GM21390 (cell line): ENCODE measurements around the gene PRSS23.

Experiments used
- ATAC-seq: cut with Tn5 transposase; IDR thresholded peaks from one replicate; pipeline ENCODE4 v1.9.1; 2021; ENCODE audit not compliant: unreplicated experiment

PRSS23 gene

GRCh38 chr11:86790195-86790725, 10.1 kb upstream of the PRSS23 start:
- no peak for ATAC-seq

GRCh38 chr11:86790867-86791849, 9.2 kb upstream of the PRSS23 start:
- no peak for ATAC-seq

- no peak for ATAC-seq
Observed at GRCh38 chr11:86792150-86792549, 8.2 kb upstream of the PRSS23 start.

GRCh38 chr11:86793307-86793706, 7.0 kb upstream of the PRSS23 start:
- ATAC-seq, result no peak

GRCh38 chr11:86795511-86795910, 4.8 kb upstream of the PRSS23 start:
- no peak for ATAC-seq

GRCh38 chr11:86795949-86796348, 4.4 kb upstream of the PRSS23 start:
- ATAC-seq, result no peak

- no peak for ATAC-seq
Observed at GRCh38 chr11:86797133-86797532, 3.2 kb upstream of the PRSS23 start.

GRCh38 chr11:86798988-86799387, 1.4 kb upstream of the PRSS23 start:
- no peak for ATAC-seq

GRCh38 chr11:86799680-86800075, 664 bp upstream of the PRSS23 start:
- ATAC-seq, result no peak

GRCh38 chr11:86800960-86801272, 574 bp downstream of the PRSS23 start:
- ATAC-seq, result no peak

- ATAC-seq, result no peak
Observed at GRCh38 chr11:86801364-86801763, 1.0 kb downstream of the PRSS23 start.

- ATAC-seq, result no peak
Observed at GRCh38 chr11:86802146-86802545, 1.8 kb downstream of the PRSS23 start.

- ATAC-seq, result no peak
Observed at GRCh38 chr11:86802601-86803051, 2.3 kb downstream of the PRSS23 start.

GRCh38 chr11:86803136-86804045, 3.0 kb downstream of the PRSS23 start:
- no peak for ATAC-seq

- ATAC-seq, result no peak
Observed at GRCh38 chr11:86804951-86805350, 4.6 kb downstream of the PRSS23 start.

GRCh38 chr11:86805873-86806310, 5.5 kb downstream of the PRSS23 start:
- ATAC-seq, result peak; percentile 84

GRCh38 chr11:86806903-86807302, 6.6 kb downstream of the PRSS23 start:
- ATAC-seq, result no peak

- no peak for ATAC-seq
Observed at GRCh38 chr11:86807360-86807759, 7.0 kb downstream of the PRSS23 start.

- ATAC-seq, result no peak
Observed at GRCh38 chr11:86809561-86809960, 9.2 kb downstream of the PRSS23 start.

GRCh38 chr11:86810288-86810687, 9.9 kb downstream of the PRSS23 start:
- no peak for ATAC-seq

GRCh38 chr11:86811637-86812321, 11.4 kb downstream of the PRSS23 start:
- ATAC-seq, result no peak
